AG04450 (cell line): ENCODE measurements around the gene SORL1. TPM values are rescaled to one million over a fixed set of nuclear protein-coding genes. Genes with fewer than 3 reads are reported as not detected.

Source experiments
- CTCF ChIA-PET: fragments of 300-600, 350-600 bp; formaldehyde crosslinking; extraction: SDS; loops from one replicate; lab custom pipeline; 2022; ENCODE audit warnings: antibody characterized with exemption, inconsistent platforms; lab: Charles Lee
- POLR2A ChIA-PET: fragments of 350-600 bp; formaldehyde crosslinking; extraction: SDS; loops from one replicate; lab custom pipeline; 2021; ENCODE audit warnings: antibody characterized with exemption, inconsistent platforms; lab: Yijun Ruan, JAX
- DNase-seq: peaks from one replicate; pipeline ENCODE4 v3.0.0-alpha.2; 2011; ENCODE audit warnings: low read depth, low spot score
- H3K27ac ChIP-seq: one replicate; pipeline ENCODE4 v1.5.1; 2012; ENCODE audit warnings: low read depth, low read length, control low read depth
- H3K27me3 ChIP-seq: one replicate; pipeline ENCODE4 v1.6.0; 2012; ENCODE audit warnings: low read length; ENCODE audit not compliant: control insufficient read depth, insufficient read depth
- H3K4me3 ChIP-seq: 2 replicates; pipeline ENCODE4 v1.5.1; 2011; ENCODE audit warnings: mild to moderate bottlenecking, low read depth, low read length, control low read depth
- H3K9me3 ChIP-seq: 2 replicates; pipeline ENCODE4 v1.5.1; 2012; ENCODE audit warnings: low read length; ENCODE audit not compliant: control insufficient read depth, insufficient read depth
- polyA plus RNA-seq: library from polyadenylated mRNA; depleted of rRNA; stranded (reverse); fragments of >200 nt; gene quantifications from 2 replicates; pipeline ENCODE4 v1.2.3, GENCODE V29; 2011
- TF ChIP-seq, protein P1 (sequence below): IDR thresholded peaks from 2 replicates; pipeline ENCODE4 v1.5.1; 2011; ENCODE audit warnings: low read depth, low read length, control low read depth, inconsistent platforms

Gene SORL1
- polyA plus RNA-seq, 1 experiment: 5.4 TPM

DNA sequence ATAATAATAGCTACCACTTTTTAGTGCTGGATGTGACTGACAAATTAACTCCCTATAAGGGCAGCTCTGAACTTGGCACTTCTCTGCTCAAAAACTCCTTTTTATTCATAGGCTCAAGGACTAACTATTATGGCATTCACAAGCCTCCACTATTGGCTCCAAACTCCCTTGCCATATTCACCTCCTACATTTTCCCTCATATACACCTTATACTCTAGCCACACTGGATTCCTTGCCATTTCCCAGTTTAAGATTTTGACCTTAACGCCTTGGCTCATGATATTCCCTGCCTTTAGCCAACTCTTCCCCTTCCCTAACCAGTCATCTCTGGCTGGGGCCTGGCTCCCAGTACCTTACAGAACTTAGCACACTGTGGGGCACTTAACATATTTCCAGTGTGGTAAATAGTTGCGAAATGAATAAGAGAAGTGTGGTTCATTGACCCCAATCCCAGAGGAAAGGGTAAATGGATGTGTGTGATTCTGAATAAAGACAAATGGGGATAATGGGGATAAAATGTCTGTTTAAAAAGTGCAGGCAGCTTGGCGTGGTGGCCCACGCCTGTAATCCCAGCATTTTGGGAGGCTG, 40.0 kb upstream of the SORL1 start:
- TF ChIP-seq, protein P1, sequence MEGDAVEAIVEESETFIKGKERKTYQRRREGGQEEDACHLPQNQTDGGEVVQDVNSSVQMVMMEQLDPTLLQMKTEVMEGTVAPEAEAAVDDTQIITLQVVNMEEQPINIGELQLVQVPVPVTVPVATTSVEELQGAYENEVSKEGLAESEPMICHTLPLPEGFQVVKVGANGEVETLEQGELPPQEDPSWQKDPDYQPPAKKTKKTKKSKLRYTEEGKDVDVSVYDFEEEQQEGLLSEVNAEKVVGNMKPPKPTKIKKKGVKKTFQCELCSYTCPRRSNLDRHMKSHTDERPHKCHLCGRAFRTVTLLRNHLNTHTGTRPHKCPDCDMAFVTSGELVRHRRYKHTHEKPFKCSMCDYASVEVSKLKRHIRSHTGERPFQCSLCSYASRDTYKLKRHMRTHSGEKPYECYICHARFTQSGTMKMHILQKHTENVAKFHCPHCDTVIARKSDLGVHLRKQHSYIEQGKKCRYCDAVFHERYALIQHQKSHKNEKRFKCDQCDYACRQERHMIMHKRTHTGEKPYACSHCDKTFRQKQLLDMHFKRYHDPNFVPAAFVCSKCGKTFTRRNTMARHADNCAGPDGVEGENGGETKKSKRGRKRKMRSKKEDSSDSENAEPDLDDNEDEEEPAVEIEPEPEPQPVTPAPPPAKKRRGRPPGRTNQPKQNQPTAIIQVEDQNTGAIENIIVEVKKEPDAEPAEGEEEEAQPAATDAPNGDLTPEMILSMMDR: no peak
- H3K27ac ChIP-seq: no peak overlapping the region
- no peak for DNase-seq
- CTCF ChIA-PET: interaction anchor here (0.5 kb wide), 1 partner anchor 804 kb away, joined by 3 read pairs; no protein-coding TSS in a partner anchor
- POLR2A ChIA-PET: no interaction called here
- no peak overlapping the region for H3K4me3 ChIP-seq
- peaks cover 10% of the 10 kb centered on the region for H3K27me3 ChIP-seq
- H3K9me3 ChIP-seq: no peaks in the 10 kb centered on the region

DNA sequence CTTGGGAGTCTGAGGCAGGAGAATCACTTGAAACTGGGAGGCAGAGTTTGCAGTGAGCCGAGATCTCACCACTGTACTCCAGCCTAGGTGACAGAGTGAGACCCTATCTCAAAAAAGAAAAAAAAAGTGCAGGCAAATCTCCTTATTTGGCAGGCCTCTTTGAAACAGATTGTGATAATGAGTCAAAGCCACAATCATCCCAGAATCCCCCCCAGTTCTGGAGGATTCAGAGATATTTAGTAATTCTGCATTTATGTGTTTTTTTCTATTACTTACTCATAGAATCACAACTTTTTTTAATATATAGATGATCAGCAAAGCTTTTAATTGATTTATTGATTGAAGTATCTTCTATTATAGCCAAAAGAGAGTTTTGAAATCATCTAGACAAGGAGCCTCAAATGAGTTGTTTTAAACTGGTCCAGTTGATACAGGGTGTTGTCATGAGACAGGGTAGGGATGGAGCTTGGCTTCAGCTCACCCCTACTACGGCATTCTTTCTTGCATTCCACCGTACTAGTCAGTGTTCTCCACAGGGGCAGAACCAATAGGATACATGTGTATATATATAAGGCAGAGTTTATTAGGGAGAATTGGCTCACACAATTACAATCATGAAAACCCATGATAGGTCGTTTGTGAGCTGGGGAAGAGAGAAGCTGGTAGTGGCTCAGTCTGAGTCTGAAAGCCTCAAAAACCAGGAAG, 39.3 kb upstream of the SORL1 start:
- Histone ChIP-seq H3K9me3 (no peaks in the 10 kb centered on the region), H3K27ac (no peak overlapping the region), H3K27me3 (peaks cover 5% of the 10 kb centered on the region), H3K4me3 (no peak overlapping the region)
- ChIA-PET POLR2A (no interaction called here), CTCF (interaction anchor here (0.5 kb wide), 1 partner anchor 803 kb away, joined by 3 read pairs; no protein-coding TSS in a partner anchor)
- TF ChIP-seq, protein P1: no peak
- DNase-seq: no peak

DNA sequence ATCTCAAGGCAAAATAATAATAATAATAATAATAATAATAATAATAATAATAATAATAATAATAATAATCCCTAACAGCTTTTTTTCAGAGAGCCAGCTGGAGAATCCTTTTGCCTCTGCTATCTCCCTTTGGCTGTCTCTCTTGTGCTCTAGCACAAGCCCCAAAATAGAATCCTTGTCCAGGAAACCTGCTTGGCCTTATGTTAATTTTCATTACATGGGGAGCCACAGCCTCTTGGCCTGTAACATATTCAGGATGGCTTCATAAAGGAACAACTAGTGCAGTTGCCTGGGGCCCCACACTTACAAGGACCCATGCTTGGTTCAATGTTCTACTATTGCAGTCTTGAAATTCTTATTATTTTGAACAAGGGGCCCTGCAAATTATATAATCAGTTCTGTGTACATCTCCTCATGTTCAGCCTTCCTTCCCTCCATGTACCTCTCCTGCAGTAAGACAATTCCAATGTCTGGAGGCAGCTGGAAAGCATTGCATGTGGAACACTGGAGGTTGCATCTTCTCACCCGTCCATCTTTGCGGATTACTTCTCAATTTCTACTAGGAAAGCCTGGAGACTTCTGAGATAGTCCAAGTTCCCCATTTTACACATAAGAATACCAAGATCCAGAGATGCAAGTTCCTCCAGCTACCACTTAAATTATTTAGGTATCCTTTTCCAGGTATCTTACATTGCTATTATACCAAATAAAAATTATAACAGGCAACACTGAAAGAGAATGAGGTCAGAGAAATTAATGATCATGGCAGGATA, 37.8 kb upstream of the SORL1 start:
- TF ChIP-seq, protein P1: no peak
- ChIA-PET CTCF (no interaction called here), POLR2A (no interaction called here)
- no peak overlapping the region for H3K27ac ChIP-seq
- H3K9me3 ChIP-seq: no peaks in the 10 kb centered on the region
- peaks cover 5% of the 10 kb centered on the region for H3K27me3 ChIP-seq
- DNase-seq: no peak
- H3K4me3 ChIP-seq: no peak overlapping the region

DNA sequence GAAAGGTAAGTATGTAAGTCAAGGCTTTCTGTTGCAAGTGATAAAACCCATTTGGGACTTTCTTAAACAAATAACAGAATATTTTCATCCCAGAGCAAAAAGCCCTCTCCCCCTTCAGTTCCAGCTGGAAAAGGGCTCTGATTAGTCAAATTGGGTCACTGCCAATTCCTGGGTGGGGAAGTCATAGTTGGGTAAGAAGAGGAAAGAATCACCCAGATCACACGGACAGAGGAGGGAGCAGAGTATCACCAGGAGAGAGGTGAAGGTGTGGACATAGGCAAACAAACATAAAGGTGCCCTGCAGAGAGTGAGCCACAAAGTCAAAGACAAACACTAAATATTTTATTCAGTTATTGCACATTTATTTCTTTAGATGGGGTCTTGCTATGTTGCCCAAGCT, 36.3 kb upstream of the SORL1 start:
- Histone ChIP-seq H3K27ac (no peak overlapping the region), H3K27me3 (peaks cover 6% of the 10 kb centered on the region), H3K9me3 (no peaks in the 10 kb centered on the region), H3K4me3 (no peak overlapping the region)
- no peak for DNase-seq
- ChIA-PET POLR2A (no interaction called here), CTCF (no interaction called here)
- TF ChIP-seq, protein P1: no peak
